ENCODE measurements around the gene PDLIM3.

GRCh38 chr4:185456131-185456530, 79.2 kb downstream of the PDLIM3 start:
- TF ChIP-seq POLR2A (IDR thresholded peaks at IDR 0.05; ENCODE audit: low read depth, low read length): no peak
- no peak for TF ChIP-seq CTCF (conservative IDR thresholded peaks at IDR 0.05; ENCODE audit: low read depth, low read length)

Data from IMR-90 (cell line).